ENCODE data around the gene ATP2A1.

GRCh38 chr16:28842696-28843095 is 35.6 kb upstream of the ATP2A1 start:
- no peak for TF ChIP-seq POLR2A (IDR thresholded peaks at IDR 0.05; ENCODE audit: extremely low read depth, insufficient read length)
- no peak for TF ChIP-seq CTCF (IDR thresholded peaks at IDR 0.05; ENCODE audit: low read depth, low read length)
- TF ChIP-seq MAX (IDR thresholded peaks at IDR 0.05; ENCODE audit: low read depth, low read length), result no peak
- no peak for TF ChIP-seq MYC (IDR thresholded peaks at IDR 0.05; ENCODE audit: low read depth, low read length)
